GM10248 (cell line): ENCODE measurements around the gene MEST.

Experiments
- CTCF ChIA-PET: fragments of 300-600 bp; sonication (Branson Sonifier 250); formaldehyde crosslinking; extraction: SDS; loops from one replicate; lab custom pipeline; 2021; ENCODE audit warnings: antibody characterized with exemption; lab: Yijun Ruan, JAX
- POLR2A ChIA-PET: fragments of 350-650 bp; sonication (Branson Sonifier 250); formaldehyde crosslinking; extraction: SDS; loops from one replicate; lab custom pipeline; 2020; ENCODE audit warnings: antibody characterized with exemption; lab: Yijun Ruan, JAX
- DNase-seq: peaks from one replicate; pipeline ENCODE4 v3.0.0; 2012; ENCODE audit errors: extremely low spot score
- CTCF ChIP-seq: IDR thresholded peaks from 2 replicates; pipeline ENCODE4 v1.5.1; 2012; ENCODE audit warnings: mild to moderate bottlenecking, low read depth; ENCODE audit errors: extremely low read depth, missing control alignments, control extremely low read depth

Gene MEST

DNA sequence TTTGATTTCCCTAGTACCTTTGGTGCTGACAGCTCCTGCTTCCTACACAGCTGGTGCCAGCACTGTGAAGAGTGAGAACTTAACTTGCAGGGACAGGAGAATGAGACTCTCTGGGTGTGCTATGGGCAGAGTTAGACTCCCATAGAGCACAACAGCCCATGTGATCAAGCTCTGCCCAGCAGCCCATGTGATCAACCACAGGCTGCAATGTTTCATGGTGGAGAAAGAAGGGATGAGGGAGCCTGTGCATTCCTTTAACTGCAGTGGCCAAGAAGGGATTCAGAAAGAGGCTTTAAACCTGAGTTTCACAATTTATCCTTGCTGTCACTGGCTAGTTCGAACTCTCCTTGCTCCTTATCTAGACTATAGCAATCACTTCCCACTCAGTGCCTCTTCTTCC lies 10.0 kb upstream of the MEST start:
- DNase-seq = no peak
- no peak for TF ChIP-seq CTCF
- ChIA-PET CTCF (no interaction called here), POLR2A (no interaction called here)

- POLR2A ChIA-PET = no interaction called here
- no peak for TF ChIP-seq CTCF
- CTCF ChIA-PET = interaction anchor here (1.0 kb wide), 2 partner anchors 10 to 20 kb away, joined by 4 to 5 read pairs; no protein-coding TSS in a partner anchor
- DNase-seq = no peak
Observed at GRCh38 chr7:130483031-130483430, 8.9 kb upstream of the MEST start.

- ChIA-PET CTCF (interaction anchor here (1.2 kb wide), 1 partner anchor 33 kb away, joined by 4 read pairs; no protein-coding TSS in a partner anchor), POLR2A (no interaction called here)
- DNase-seq = no peak
- no peak for TF ChIP-seq CTCF
Observed at GRCh38 chr7:130485734-130486113, 6.2 kb upstream of the MEST start.

GRCh38 chr7:130486114-130486953 lies 5.6 kb upstream of the MEST start:
- CTCF ChIA-PET = interaction anchor here (1.0 to 1.3 kb wide), 3 partner anchors 11 to 147 kb away, joined by 3 to 7 read pairs (median 4); no protein-coding TSS in a partner anchor
- POLR2A ChIA-PET = interaction anchor here (1.0 kb wide), 1 partner anchor 123 kb away, joined by 4 read pairs; no protein-coding TSS in a partner anchor
- peak; percentile 64 for DNase-seq
- TF ChIP-seq CTCF = peak; percentile 58

DNA sequence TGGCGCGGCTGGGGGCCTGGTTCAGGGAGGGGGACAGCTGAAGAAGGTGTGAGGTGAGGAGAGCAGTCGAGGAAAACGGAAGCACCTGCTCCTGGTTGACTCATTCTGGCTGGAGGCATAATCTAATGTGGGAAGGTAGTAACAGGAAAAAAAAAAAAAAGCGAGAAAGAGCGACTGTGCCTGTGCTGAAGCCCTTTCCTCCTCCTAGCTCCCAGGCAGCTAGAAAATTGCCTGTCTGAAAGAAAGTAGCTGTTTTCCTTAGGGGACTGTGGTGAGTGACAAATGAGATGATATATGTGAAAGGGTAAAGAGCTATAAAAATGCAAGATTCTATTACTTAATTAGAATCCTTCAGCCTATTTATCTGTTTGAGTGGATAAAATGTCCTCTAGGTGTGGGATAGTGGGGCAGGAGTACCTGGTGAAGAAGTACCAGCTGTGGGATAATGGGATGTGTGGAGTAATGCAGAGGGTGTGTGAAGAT lies 4.9 kb upstream of the MEST start:
- CTCF ChIA-PET = interaction anchor here (0.7 to 1.3 kb wide), 4 partner anchors 8 to 148 kb away, joined by 3 to 7 read pairs (median 4); no protein-coding TSS in a partner anchor
- no peak for DNase-seq
- POLR2A ChIA-PET = interaction anchor here (1.0 kb wide), 1 partner anchor 124 kb away, joined by 4 read pairs; no protein-coding TSS in a partner anchor
- no peak for TF ChIP-seq CTCF

DNA sequence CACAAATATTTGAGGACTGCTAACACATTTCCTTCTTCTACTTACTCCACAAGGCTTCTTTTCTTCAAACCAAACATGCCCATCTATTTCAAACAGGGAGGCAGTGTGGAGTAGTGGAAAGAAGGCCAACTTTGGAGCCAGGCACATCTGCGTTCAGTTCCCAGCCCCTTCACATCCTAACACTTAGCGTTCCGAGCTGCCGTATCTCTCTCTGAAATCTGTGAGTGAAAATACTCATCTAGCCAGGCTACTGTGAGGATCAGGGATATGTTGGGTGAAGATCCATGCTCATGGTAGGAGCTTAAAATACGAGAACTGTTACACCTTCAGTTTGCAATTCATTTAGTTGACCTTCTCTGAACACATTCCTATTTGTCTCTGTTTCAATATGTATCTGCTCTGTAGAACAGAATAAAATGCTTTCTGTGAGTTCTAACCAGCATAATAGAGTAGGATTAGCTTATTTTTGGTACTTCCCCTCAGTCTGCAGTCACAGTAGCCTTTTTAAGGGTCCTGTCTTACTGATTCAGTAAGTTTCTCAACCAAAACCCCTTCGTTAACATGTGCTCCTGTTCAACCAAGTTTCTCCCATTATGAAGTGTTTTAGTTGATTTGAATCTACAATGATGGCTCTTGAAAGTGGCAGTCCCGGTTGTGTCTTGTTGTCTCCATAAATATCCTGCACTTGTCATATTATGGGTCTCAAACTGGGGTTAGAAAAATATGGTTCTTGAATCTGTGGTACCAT lies 3.3 kb upstream of the MEST start:
- ChIA-PET CTCF (interaction anchor here (1.3 to 1.6 kb wide), 5 partner anchors 12 to 249 kb away, joined by 3 to 5 read pairs (median 3); no protein-coding TSS in a partner anchor), POLR2A (no interaction called here)
- no peak for DNase-seq
- no peak for TF ChIP-seq CTCF
